Fibroblast of lung (primary cell): ENCODE measurements around the gene CD300H. TPM values are rescaled to one million over a fixed set of nuclear protein-coding genes. Genes with fewer than 3 reads are reported as not detected.

Experiments
- DNase-seq, 2 donors: peaks; one replicate each; pipeline versions ENCODE4 v3.0.0 to v3.0.0-alpha.2; 2010; ENCODE audit warnings: low read depth in 2 of 2
- H2AFZ ChIP-seq: 2 replicates; pipeline ENCODE4 v1.5.1; 2012; ENCODE audit warnings: low read length, control low read depth, inconsistent platforms
- H3K27ac ChIP-seq: 2 replicates; pipeline ENCODE4 v1.5.1; 2011; ENCODE audit warnings: low read length, control low read depth; ENCODE audit not compliant: insufficient read depth
- H3K27me3 ChIP-seq: 2 replicates; pipeline ENCODE4 v1.5.1; 2011; ENCODE audit warnings: mild to moderate bottlenecking, low read length; ENCODE audit not compliant: control insufficient read depth, insufficient read depth
- H3K36me3 ChIP-seq: 2 replicates; pipeline ENCODE4 v1.5.1; 2011; ENCODE audit warnings: low read length; ENCODE audit not compliant: control insufficient read depth, insufficient read depth
- H3K4me1 ChIP-seq: 2 replicates; pipeline ENCODE4 v1.5.1; 2011; ENCODE audit warnings: low read length; ENCODE audit not compliant: control insufficient read depth, insufficient read depth; ENCODE audit errors: extremely low read depth
- H3K4me2 ChIP-seq: 2 replicates; pipeline ENCODE4 v1.5.1; 2011; ENCODE audit warnings: low read length, control low read depth; ENCODE audit not compliant: insufficient read depth; ENCODE audit errors: extremely low read depth
- H3K4me3 ChIP-seq, 4 experiments: fragments of 200-600 bp in 1 of 4; sonication (generic) in 1 of 4; replicated peaks in 1 of 4; 2 replicates each; pipeline ENCODE4 v1.5.1; 2011 to 2016; ENCODE audit warnings: low read length in 4 of 4, low read depth in 3 of 4, mild to moderate bottlenecking in 3 of 4, control low read depth in 2 of 4, inconsistent platforms in 1 of 4, mixed read lengths in 1 of 4; ENCODE audit not compliant: insufficient read depth in 1 of 4; ENCODE audit errors: control extremely low read depth in 1 of 4
- H3K79me2 ChIP-seq: 2 replicates; pipeline ENCODE4 v1.5.1; 2012; ENCODE audit warnings: mild to moderate bottlenecking, low read length, inconsistent platforms; ENCODE audit not compliant: control insufficient read depth, insufficient read depth
- H3K9ac ChIP-seq: 2 replicates; pipeline ENCODE4 v1.5.1; 2011; ENCODE audit warnings: mild to moderate bottlenecking, low read length, control low read depth; ENCODE audit not compliant: insufficient read depth
- H3K9me3 ChIP-seq: 2 replicates; pipeline ENCODE4 v1.5.1; 2012; ENCODE audit warnings: low read depth, low read length; ENCODE audit not compliant: control insufficient read depth, insufficient read depth
- H4K20me1 ChIP-seq: 2 replicates; pipeline ENCODE4 v1.5.1; 2011; ENCODE audit warnings: low read length; ENCODE audit not compliant: control insufficient read depth, insufficient read depth; ENCODE audit errors: extremely low read depth
- EZH2 ChIP-seq: IDR thresholded peaks from 2 replicates; pipeline ENCODE4 v1.5.1; 2012; ENCODE audit warnings: low read length, control low read depth, mild to moderate bottlenecking; ENCODE audit errors: missing control alignments
- polyA plus RNA-seq, 2 donors: library from polyadenylated mRNA; depleted of rRNA in 1 of 2; stranded (reverse) in 1 of 2; unstranded in 1 of 2; fragments of >200 nt; gene quantifications; 2 replicates each; pipeline ENCODE4 v1.2.1, GENCODE V29; 2011 to 2012; ENCODE audit warnings: missing spikeins in 1 of 2
- total RNA-seq: library from RNA; depleted of rRNA; stranded (reverse); fragments of >200 nt; gene quantifications from 2 replicates; pipeline ENCODE4 v1.2.1, GENCODE V29; 2014
- TF ChIP-seq, protein P1 (sequence below), 2 donors: IDR thresholded peaks in 1 of 2; conservative IDR thresholded peaks in 1 of 2; 1 replicate in 1 of 2; 2 replicates in 1 of 2; pipeline ENCODE4 v1.5.1; 2011 to 2012; ENCODE audit warnings: low read length in 2 of 2, control low read depth in 1 of 2, inconsistent platforms in 1 of 2, low read depth in 1 of 2, mild to moderate bottlenecking in 1 of 2

The CD300H gene
- total and polyA plus RNA-seq, 2 donors (not counting 1 experiment from before 2014, with no cell fraction given) = not detected

DNA sequence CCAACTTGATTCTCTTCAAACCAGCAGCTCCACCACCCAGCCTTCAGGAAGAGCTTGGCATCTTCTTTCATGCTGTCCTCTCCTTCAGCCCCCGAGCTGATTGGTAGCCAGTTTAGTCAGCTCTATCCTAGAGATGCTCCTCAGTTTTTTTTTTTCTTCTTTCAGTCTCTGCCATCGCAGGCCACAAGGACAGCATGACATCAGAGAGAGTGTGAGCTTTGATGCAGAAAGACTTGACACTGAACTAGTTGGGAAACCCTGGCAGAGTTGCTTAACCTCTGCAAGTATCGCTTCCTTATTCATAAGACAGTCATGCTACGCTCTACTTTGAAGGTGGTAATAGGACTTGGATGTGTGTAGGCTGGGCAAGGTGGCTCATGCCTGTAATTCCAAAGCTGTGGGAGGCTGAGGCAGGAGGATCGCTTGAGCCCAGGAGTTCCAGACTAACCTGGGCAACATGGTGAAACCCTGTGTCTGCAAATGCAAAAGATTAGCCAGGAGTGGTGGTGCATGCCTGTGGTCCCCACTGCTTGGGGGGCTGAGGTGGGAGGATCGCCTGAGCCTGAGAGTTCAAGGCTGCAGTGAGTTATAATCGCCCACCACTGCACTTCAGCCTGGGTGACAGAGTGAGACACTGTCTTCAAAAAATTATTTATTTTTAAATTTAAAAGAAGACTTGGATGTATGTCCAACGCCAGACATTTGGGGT, 38.7 kb downstream of the CD300H start:
- H3K79me2 ChIP-seq = no peaks in the 10 kb centered on the region
- H3K9me3 ChIP-seq = no peaks in the 10 kb centered on the region
- no peaks in the 10 kb centered on the region for H3K4me1 ChIP-seq
- DNase-seq = no peak
- H2AFZ ChIP-seq = no peak overlapping the region
- no peak overlapping the region for H3K4me3 ChIP-seq
- H3K36me3 ChIP-seq = no peaks in the 10 kb centered on the region
- TF ChIP-seq, protein P1, sequence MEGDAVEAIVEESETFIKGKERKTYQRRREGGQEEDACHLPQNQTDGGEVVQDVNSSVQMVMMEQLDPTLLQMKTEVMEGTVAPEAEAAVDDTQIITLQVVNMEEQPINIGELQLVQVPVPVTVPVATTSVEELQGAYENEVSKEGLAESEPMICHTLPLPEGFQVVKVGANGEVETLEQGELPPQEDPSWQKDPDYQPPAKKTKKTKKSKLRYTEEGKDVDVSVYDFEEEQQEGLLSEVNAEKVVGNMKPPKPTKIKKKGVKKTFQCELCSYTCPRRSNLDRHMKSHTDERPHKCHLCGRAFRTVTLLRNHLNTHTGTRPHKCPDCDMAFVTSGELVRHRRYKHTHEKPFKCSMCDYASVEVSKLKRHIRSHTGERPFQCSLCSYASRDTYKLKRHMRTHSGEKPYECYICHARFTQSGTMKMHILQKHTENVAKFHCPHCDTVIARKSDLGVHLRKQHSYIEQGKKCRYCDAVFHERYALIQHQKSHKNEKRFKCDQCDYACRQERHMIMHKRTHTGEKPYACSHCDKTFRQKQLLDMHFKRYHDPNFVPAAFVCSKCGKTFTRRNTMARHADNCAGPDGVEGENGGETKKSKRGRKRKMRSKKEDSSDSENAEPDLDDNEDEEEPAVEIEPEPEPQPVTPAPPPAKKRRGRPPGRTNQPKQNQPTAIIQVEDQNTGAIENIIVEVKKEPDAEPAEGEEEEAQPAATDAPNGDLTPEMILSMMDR (conservative IDR thresholded peaks at IDR 0.05 in 1 of 2, IDR thresholded peaks at IDR 0.05 in 1 of 2; ENCODE audit: low read depth in 1 of 2, low read length in 2 of 2) = no peak
- no peak for TF ChIP-seq EZH2
- H3K9ac ChIP-seq = no peak overlapping the region
- no peaks in the 10 kb centered on the region for H3K27me3 ChIP-seq
- H3K27ac ChIP-seq = no peak overlapping the region
- no peak overlapping the region for H3K4me2 ChIP-seq
- H4K20me1 ChIP-seq = no peaks in the 10 kb centered on the region

DNA sequence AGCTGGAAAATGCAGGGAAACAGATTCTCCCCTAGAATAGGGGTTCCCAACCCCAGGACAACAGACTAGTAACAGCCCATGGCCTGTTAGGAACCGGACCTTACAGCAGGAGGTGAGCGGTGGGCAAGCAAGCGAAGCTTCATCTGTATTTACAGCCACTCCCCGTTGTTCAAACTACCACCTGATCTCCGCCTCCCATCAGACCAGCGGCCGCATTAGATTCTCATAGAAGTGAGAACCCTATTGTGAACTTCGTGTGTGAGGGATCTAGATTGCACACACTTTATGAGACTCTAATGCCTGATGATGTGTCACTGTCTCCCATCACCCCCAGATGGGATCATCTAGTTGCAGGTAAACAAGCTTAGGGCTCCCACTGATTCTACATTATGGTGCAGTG, 39.6 kb downstream of the CD300H start:
- Histone ChIP-seq H3K9ac (no peak overlapping the region), H3K9me3 (no peaks in the 10 kb centered on the region), H3K4me1 (no peaks in the 10 kb centered on the region), H3K27ac (no peak overlapping the region), H3K4me2 (no peak overlapping the region), H2AFZ (no peak overlapping the region), H3K27me3 (no peaks in the 10 kb centered on the region), H4K20me1 (no peaks in the 10 kb centered on the region), H3K4me3 (no peak overlapping the region), H3K79me2 (no peaks in the 10 kb centered on the region), H3K36me3 (no peaks in the 10 kb centered on the region)
- DNase-seq = no peak
- no peak for TF ChIP-seq EZH2
- TF ChIP-seq, protein P1 (conservative IDR thresholded peaks at IDR 0.05 in 1 of 2, IDR thresholded peaks at IDR 0.05 in 1 of 2; ENCODE audit: low read depth in 1 of 2, low read length in 2 of 2) = no peak

DNA sequence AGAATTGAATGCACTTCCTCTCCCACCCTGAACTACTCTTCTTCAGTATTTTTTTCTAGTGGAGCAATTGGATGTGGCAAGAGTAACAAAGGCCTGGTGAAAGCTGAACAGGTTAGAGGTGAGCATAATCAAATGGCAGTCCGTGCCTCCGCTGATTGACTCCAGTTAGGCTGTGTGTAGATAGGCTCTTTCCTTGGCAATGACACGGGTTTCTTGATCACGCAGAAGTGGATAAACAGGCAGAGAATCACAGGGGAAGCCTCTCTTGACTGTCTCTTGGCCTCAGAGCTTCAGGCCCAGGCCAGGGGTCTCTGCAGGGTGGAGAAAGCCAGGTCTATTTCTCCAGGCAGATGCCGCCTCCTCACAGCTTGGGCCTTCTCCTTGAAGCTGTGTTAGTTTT, 40.2 kb downstream of the CD300H start:
- H4K20me1 ChIP-seq = no peaks in the 10 kb centered on the region
- H3K4me3 ChIP-seq = no peak overlapping the region
- no peak overlapping the region for H3K4me2 ChIP-seq
- H3K27ac ChIP-seq = no peak overlapping the region
- no peaks in the 10 kb centered on the region for H3K79me2 ChIP-seq
- H3K4me1 ChIP-seq = no peaks in the 10 kb centered on the region
- no peaks in the 10 kb centered on the region for H3K36me3 ChIP-seq
- no peak overlapping the region for H2AFZ ChIP-seq
- no peaks in the 10 kb centered on the region for H3K9me3 ChIP-seq
- DNase-seq = no peak
- TF ChIP-seq, protein P1 (conservative IDR thresholded peaks at IDR 0.05 in 1 of 2, IDR thresholded peaks at IDR 0.05 in 1 of 2; ENCODE audit: low read depth in 1 of 2, low read length in 2 of 2) = no peak
- no peak for TF ChIP-seq EZH2
- H3K9ac ChIP-seq = no peak overlapping the region
- H3K27me3 ChIP-seq = no peaks in the 10 kb centered on the region
